Left ventricle myocardium inferior (tissue), 1 donor: Measurements from ENCODE around the gene FYB1. TPM values are rescaled to one million over a fixed set of nuclear protein-coding genes. Genes with fewer than 3 reads are reported as not detected.

Experiments used
- DNase-seq: peaks from one replicate; pipeline ENCODE4 v3.0.0-alpha.2; 2020
- H3K27ac ChIP-seq: fragments of 200-600 bp; replicated peaks from 2 replicates; pipeline ENCODE4 v1.8.0; 2021
- H3K27me3 ChIP-seq: fragments of 200-600 bp; 2 replicates; pipeline ENCODE4 v1.8.0; 2021; ENCODE audit warnings: low read depth
- H3K36me3 ChIP-seq: fragments of 200-600 bp; 2 replicates; pipeline ENCODE4 v1.8.0; 2021
- H3K4me1 ChIP-seq: fragments of 200-600 bp; 2 replicates; pipeline ENCODE4 v1.8.0; 2021
- H3K4me3 ChIP-seq: fragments of 200-600 bp; 2 replicates; pipeline ENCODE4 v1.8.0; 2021; ENCODE audit warnings: mild to moderate bottlenecking, moderate library complexity
- H3K9me3 ChIP-seq: fragments of 200-600 bp; replicated peaks from 2 replicates; pipeline ENCODE4 v1.8.0; 2021
- CTCF ChIP-seq: fragments of 200-600 bp; IDR thresholded peaks from 2 replicates; pipeline ENCODE4 v1.8.0; 2021; ENCODE audit warnings: antibody characterized with exemption, mild to moderate bottlenecking, borderline replicate concordance
- intact Hi-C: fragments of 100-400 bp; cut with micrococcal nuclease; formaldehyde crosslinking; loops from one replicate; pipeline ENCODE4 v1.11.0; 2022
- total RNA-seq: library from RNA; stranded (reverse); fragmentation: NEBNext Ultra II Directional; extraction: Animal tissue kit (Norgen Biotek cat#: 25700); gene quantifications from one replicate; pipeline ENCODE4 v1.2.1, GENCODE V29; 2021
- donor health status: DM: no; HTN: yes; CAD: no; lungs with severe emphysema.

The FYB1 gene
- total RNA-seq, 1 donor from 2014 or later, result 4.9 TPM

- no peak for DNase-seq
- H3K4me3 ChIP-seq, result no peak overlapping the region
- H3K9me3 ChIP-seq, result no peaks in the 10 kb centered on the region
- H3K27ac ChIP-seq, result no peak overlapping the region
- no peak for TF ChIP-seq CTCF
- H3K36me3 ChIP-seq, result no peaks in the 10 kb centered on the region
- H3K27me3 ChIP-seq, result no peaks in the 10 kb centered on the region
- intact Hi-C loops, result no loop called here
- no peaks in the 10 kb centered on the region for H3K4me1 ChIP-seq
Measured at GRCh38 chr5:39137819-39138451, 81.4 kb downstream of the FYB1 start.

- intact Hi-C loops, result no loop called here
- H3K36me3 ChIP-seq, result no peaks in the 10 kb centered on the region
- H3K4me3 ChIP-seq, result no peak overlapping the region
- TF ChIP-seq CTCF, result no peak
- H3K27ac ChIP-seq, result no peak overlapping the region
- no peaks in the 10 kb centered on the region for H3K9me3 ChIP-seq
- no peaks in the 10 kb centered on the region for H3K27me3 ChIP-seq
- H3K4me1 ChIP-seq, result no peaks in the 10 kb centered on the region
- no peak for DNase-seq
Measured at GRCh38 chr5:39137391-39137790, 82.0 kb downstream of the FYB1 start.

GRCh38 chr5:39132792-39133191 lies 86.6 kb downstream of the FYB1 start:
- Histone ChIP-seq H3K27ac (no peak overlapping the region), H3K4me1 (no peaks in the 10 kb centered on the region), H3K9me3 (no peaks in the 10 kb centered on the region), H3K27me3 (no peaks in the 10 kb centered on the region), H3K36me3 (no peaks in the 10 kb centered on the region), H3K4me3 (no peak overlapping the region)
- no peak for DNase-seq
- TF ChIP-seq CTCF, result no peak
- intact Hi-C loops, result no loop called here

- no peak overlapping the region for H3K27ac ChIP-seq
- DNase-seq, result no peak
- no peaks in the 10 kb centered on the region for H3K36me3 ChIP-seq
- no peak overlapping the region for H3K4me3 ChIP-seq
- H3K27me3 ChIP-seq, result no peaks in the 10 kb centered on the region
- TF ChIP-seq CTCF, result no peak
- no peaks in the 10 kb centered on the region for H3K4me1 ChIP-seq
- intact Hi-C loops, result no loop called here
- no peaks in the 10 kb centered on the region for H3K9me3 ChIP-seq
Measured at GRCh38 chr5:39132128-39132447, 87.3 kb downstream of the FYB1 start.

- Histone ChIP-seq H3K27ac (no peak overlapping the region), H3K4me1 (no peaks in the 10 kb centered on the region), H3K36me3 (no peaks in the 10 kb centered on the region), H3K27me3 (no peaks in the 10 kb centered on the region), H3K9me3 (no peaks in the 10 kb centered on the region), H3K4me3 (no peak overlapping the region)
- intact Hi-C loops, result no loop called here
- no peak for DNase-seq
- TF ChIP-seq CTCF, result no peak
Measured at GRCh38 chr5:39131210-39132127, 87.9 kb downstream of the FYB1 start.
